HepG2 (cell line): ENCODE data around the gene HSPA1B. TPM values are rescaled to one million over a fixed set of nuclear protein-coding genes. Genes with fewer than 3 reads are reported as not detected.

Experiments used
- ATAC-seq: fragments of 200-7000 bp; cut with Tn5 transposase; 3 replicates; pipeline ENCODE4 v1.9.1; 2020; ENCODE audit warnings: mild to moderate bottlenecking, moderate library complexity
- BruUV-seq: library from RNA; stranded (reverse); fragments of 400-500 nt; replicated peaks from 2 replicates; lab custom pipeline; 2021; lab: Mats Ljungman, UMichigan
- CTCF ChIA-PET: fragments of 300-600 bp; formaldehyde crosslinking; extraction: SDS; loops from one replicate; lab custom pipeline; 2021; ENCODE audit warnings: low total read pairs, inconsistent platforms, low intra/inter-chr PET ratio; lab: Yijun Ruan, JAX
- POLR2A ChIA-PET: fragments of 350-600 bp; sonication (Branson Sonifier 250); formaldehyde crosslinking; loops from one replicate; lab custom pipeline; 2020; ENCODE audit warnings: antibody characterized with exemption, inconsistent platforms; lab: Yijun Ruan, JAX
- DNase-seq: peaks from one replicate; pipeline ENCODE4 v3.0.0-alpha.2; 2015; ENCODE audit warnings: low spot score
- FAIRE-seq: peaks from 3 replicates; lab custom pipeline; 2011; peaks lifted over from hg19 to GRCh38; lab: Jason Lieb, UNC
- H2AFZ ChIP-seq: one replicate; pipeline ENCODE4 v1.6.1; 2011; ENCODE audit warnings: low read length, inconsistent platforms
- H3K27ac ChIP-seq: fragments of 300-600 bp; 3 replicates; pipeline ENCODE4 v1.8.0; 2011; ENCODE audit warnings: mixed run types, mild to moderate bottlenecking, mixed read lengths, low read length, inconsistent platforms; ENCODE audit not compliant: insufficient read depth; ENCODE audit errors: extremely low read length
- H3K27me3 ChIP-seq, 2 experiments: fragments of 200-600 bp in 1 of 2; 2 replicates in 1 of 2; 3 replicates in 1 of 2; pipeline versions ENCODE4 v1.6.0 to v1.8.0; 2011; ENCODE audit warnings: low read length in 2 of 2, mild to moderate bottlenecking in 2 of 2, moderate library complexity in 2 of 2, inconsistent platforms in 1 of 2; ENCODE audit not compliant: insufficient read depth in 2 of 2, control insufficient read depth in 1 of 2
- H3K36me3 ChIP-seq, 2 experiments: fragments of 200-600 bp in 1 of 2; replicated peaks in 1 of 2; 2 replicates in 1 of 2; 3 replicates in 1 of 2; pipeline versions ENCODE4 v1.5.1 to v1.8.0; 2011; ENCODE audit warnings: low read length in 2 of 2, inconsistent platforms in 1 of 2; ENCODE audit not compliant: insufficient read depth in 2 of 2, control insufficient read depth in 1 of 2
- H3K4me1 ChIP-seq: 2 replicates; pipeline ENCODE4 v1.5.1; 2012; ENCODE audit warnings: low read length, inconsistent platforms; ENCODE audit not compliant: insufficient read depth
- H3K4me2 ChIP-seq: 2 replicates; pipeline ENCODE4 v1.6.0; 2011; ENCODE audit warnings: low read depth, low read length, inconsistent platforms
- H3K4me3 ChIP-seq, 3 experiments: fragments of 200-600 bp in 1 of 3; sonication (generic), shearing (Covaris generic) in 1 of 3; replicated peaks in 1 of 3; 2 replicates each; pipeline ENCODE4 v1.5.1; 2011 to 2016; ENCODE audit warnings: low read length in 3 of 3, inconsistent platforms in 2 of 3, low read depth in 2 of 3, mild to moderate bottlenecking in 2 of 3, control low read depth in 1 of 3, mixed read lengths in 1 of 3; ENCODE audit not compliant: insufficient read depth in 1 of 3
- H3K79me2 ChIP-seq: one replicate; pipeline ENCODE4 v1.6.1; 2011; ENCODE audit warnings: low read length, inconsistent platforms; ENCODE audit not compliant: insufficient read depth
- H3K9ac ChIP-seq: 2 replicates; pipeline ENCODE4 v1.6.0; 2011; ENCODE audit warnings: mild to moderate bottlenecking, low read depth, low read length, inconsistent platforms; ENCODE audit not compliant: insufficient read depth
- H3K9me3 ChIP-seq: 2 replicates; pipeline ENCODE4 v1.5.1; 2012; ENCODE audit warnings: mild to moderate bottlenecking, low read length
- H4K20me1 ChIP-seq: 2 replicates; pipeline ENCODE4 v1.6.0; 2011; ENCODE audit warnings: inconsistent platforms, mild to moderate bottlenecking, low read length, moderate library complexity; ENCODE audit not compliant: insufficient read depth
- ATF5 ChIP-seq: sonication (generic); formaldehyde crosslinking; IDR thresholded peaks from 2 replicates; pipeline ENCODE4 v1.4.0; 2020; ENCODE audit warnings: mild to moderate bottlenecking, low read depth, missing genetic modification reagents
- BORCS8-MEF2B ChIP-seq: sonication (generic); formaldehyde crosslinking; IDR thresholded peaks from 2 replicates; pipeline ENCODE4 v1.8.0; 2022; ENCODE audit warnings: mild to moderate bottlenecking, missing genetic modification reagents
- BRF2 ChIP-seq: sonication (generic); formaldehyde crosslinking; IDR thresholded peaks from 2 replicates; pipeline ENCODE4 v1.8.1; 2022; ENCODE audit warnings: mild to moderate bottlenecking, missing genetic modification reagents
- HNRNPH1 ChIP-seq: fragments of 200-400 bp; formaldehyde crosslinking; optimal IDR thresholded peaks from 2 replicates; pipeline ENCODE3; 2017; ENCODE audit warnings: mild to moderate bottlenecking, low read depth, low read length
- POGZ ChIP-seq: sonication (generic); formaldehyde crosslinking; IDR thresholded peaks from 2 replicates; pipeline ENCODE4 v1.4.0; 2020; ENCODE audit warnings: mild to moderate bottlenecking, missing genetic modification reagents
- RCOR2 ChIP-seq: IDR thresholded peaks from 2 replicates; pipeline ENCODE4 v1.6.1; 2016; ENCODE audit warnings: missing biosample characterization, missing genetic modification reagents
- TARDBP ChIP-seq: sonication (generic); formaldehyde crosslinking; IDR thresholded peaks from 2 replicates; pipeline ENCODE4 v1.8.0; 2022; ENCODE audit warnings: mild to moderate bottlenecking, missing genetic modification reagents
- TFDP1 ChIP-seq: IDR thresholded peaks from 2 replicates; pipeline ENCODE4 v1.6.1; 2016; ENCODE audit warnings: missing compliant biosample characterization, missing genetic modification reagents, borderline replicate concordance
- ZNF121 ChIP-seq: sonication (generic); formaldehyde crosslinking; IDR thresholded peaks from 2 replicates; pipeline ENCODE4 v1.5.0; 2020; ENCODE audit warnings: mild to moderate bottlenecking, missing genetic modification reagents
- ZNF329 ChIP-seq: sonication (generic); formaldehyde crosslinking; IDR thresholded peaks from 2 replicates; pipeline ENCODE4 v1.9.0; 2021; ENCODE audit warnings: low read depth, mild to moderate bottlenecking, missing genetic modification reagents
- ZNF350 ChIP-seq: sonication (generic); formaldehyde crosslinking; IDR thresholded peaks from 2 replicates; pipeline ENCODE4 v1.4.0; 2020; ENCODE audit warnings: mild to moderate bottlenecking, low read depth, missing genetic modification reagents, borderline replicate concordance
- ZNF563 ChIP-seq: sonication (generic); formaldehyde crosslinking; IDR thresholded peaks from 2 replicates; pipeline ENCODE4 v1.8.0; 2022; ENCODE audit warnings: mild to moderate bottlenecking, moderate library complexity, missing genetic modification reagents
- ZNF670 ChIP-seq: sonication (generic); formaldehyde crosslinking; IDR thresholded peaks from 2 replicates; pipeline ENCODE4 v1.8.0; 2022; ENCODE audit warnings: mild to moderate bottlenecking, missing genetic modification reagents, borderline replicate concordance
- ZSCAN21 ChIP-seq: sonication (generic); formaldehyde crosslinking; IDR thresholded peaks from 2 replicates; pipeline ENCODE4 v1.8.0; 2022; ENCODE audit warnings: mild to moderate bottlenecking, missing genetic modification reagents, moderate library complexity, borderline replicate concordance
- WGBS: methylation state at CpG from one replicate; pipeline ENCODE4 v1.1.6; 2017; ENCODE audit warnings: low lambda C conversion rate; 5-methylcytosine and 5-hydroxymethylcytosine counted together
- in situ Hi-C: cut with HindIII; loops from 2 replicates; pipeline ENCODE4 v1.10.0; 2017; ENCODE audit warnings: low pct_unique_long_range_greater_than_20kb; ENCODE audit not compliant: extremely low pct_ligation_motif_present
- intact Hi-C: fragments of 100-400 bp; cut with micrococcal nuclease; formaldehyde crosslinking; loops from one replicate; pipeline ENCODE4 v1.10.0; 2022; ENCODE audit not compliant: unreplicated experiment
- polyA plus RNA-seq, 8 experiments: library from polyadenylated mRNA; depleted of rRNA in 3 of 8; stranded (reverse) in 7 of 8; unstranded in 1 of 8; fragments of >200 nt; fragmentation: Illumina TruSeq in 4 of 8; extraction: Trizol in 4 of 8; gene quantifications; 2 replicates each; pipeline versions ENCODE4 v1.2.1 to v1.2.3, GENCODE V29; 2011 to 2016; ENCODE audit warnings: low read depth in 4 of 8, missing spikeins in 1 of 8, mixed read lengths in 1 of 8; ENCODE audit not compliant: insufficient read depth in 1 of 8
- total RNA-seq, 5 experiments: library from RNA; depleted of rRNA; stranded (reverse); fragments of >200 nt; fragmentation: Illumina TruSeq; extraction: Trizol; gene quantifications; 2 replicates each; pipeline ENCODE4 v1.2.3, GENCODE V29; 2016; ENCODE audit warnings: low read depth in 1 of 5

Gene HSPA1B
- total and polyA plus RNA-seq, 2 of the 13 experiments (the other 11 are each of a cell fraction or from before 2014, with no cell fraction given), result 26.0 to 186 TPM

- DNase-seq (no peak), FAIRE-seq (no peak), ATAC-seq (no peak)
- Histone ChIP-seq H2AFZ (no peak overlapping the region), H3K79me2 (no peaks in the 10 kb centered on the region), H3K4me3 (no peak overlapping the region), H3K4me1 (peaks cover 46% of the 10 kb centered on the region), H4K20me1 (no peaks in the 10 kb centered on the region), H3K9me3 (no peaks in the 10 kb centered on the region), H3K27ac (no peak overlapping the region), H3K9ac (no peak overlapping the region), H3K27me3 (no peaks in the 10 kb centered on the region), H3K36me3 (peaks cover 10 to 19% of the 10 kb centered on the region in 2 experiments; a peak in 4 of 5 replicates), H3K4me2 (no peak overlapping the region)
- intact Hi-C loops (no loop called here), in situ Hi-C loops (no loop called here)
- no TSS peak for BruUV-seq
- ChIA-PET POLR2A (interaction anchor here (1.1 to 7.2 kb wide), 2 partner anchors 12 to 20 kb away, joined by 4 to 103 read pairs; partner anchors contain the start of gene NEU1), CTCF (no interaction called here)
- TF ChIP-seq BORCS8-MEF2B (CRISPR knock-in tag) (no peak), ZNF121 (CRISPR knock-in tag) (peak; percentile 70; the same call in 1 of the 2 replicates)
- 80% methylated on average over 7 of the region's 7 CpGs for WGBS
Observed at GRCh38 chr6:31876357-31876756, 48.8 kb downstream of the HSPA1B start.

GRCh38 chr6:31877125-31877650 lies 49.6 kb downstream of the HSPA1B start:
- no peak for DNase-seq
- no peaks in the 10 kb centered on the region for H4K20me1 ChIP-seq
- peaks cover 13 to 24% of the 10 kb centered on the region in 2 experiments for H3K36me3 ChIP-seq
- peaks cover 41% of the 10 kb centered on the region for H3K4me1 ChIP-seq
- FAIRE-seq, result no peak
- no peaks in the 10 kb centered on the region for H3K27me3 ChIP-seq
- ATAC-seq, result peak; percentile 12; the same call in 2 of the 3 replicates
- POLR2A ChIA-PET, result interaction anchor here (1.1 to 7.2 kb wide), 3 partner anchors 9 to 20 kb away, joined by 3 to 103 read pairs (median 4); partner anchors contain the start of gene NEU1
- peak overlapping the region; percentile 65; the same call in 1 of the 2 replicates for H3K9ac ChIP-seq
- in situ Hi-C loops (no loop called here), intact Hi-C loops (loop anchor here (1.0 kb wide), 1 partner anchor 12 kb away; no protein-coding TSS in a partner anchor)
- WGBS, result 26% methylated on average over 2 of the region's 3 CpGs
- H2AFZ ChIP-seq, result peak overlapping the region; percentile 8
- H3K27ac ChIP-seq, result no peak overlapping the region
- CTCF ChIA-PET, result no interaction called here
- no peaks in the 10 kb centered on the region for H3K9me3 ChIP-seq
- no TSS peak for BruUV-seq
- peak overlapping the region; percentile 92 for H3K4me2 ChIP-seq
- no peaks in the 10 kb centered on the region for H3K79me2 ChIP-seq
- peak overlapping the region in 2 of 3 experiments; percentile 42 to 72; a peak in 5 of 6 replicates for H3K4me3 ChIP-seq
- TF ChIP-seq TFDP1 (CRISPR knock-in tag) (0 out of 2 replicates have a peak, but pooled peaks have one; percentile 10), ZNF350 (0 out of 2 replicates have a peak, but pooled peaks have one; percentile 38), BRF2 (CRISPR knock-in tag) (no peak), RCOR2 (CRISPR knock-in tag) (no peak), ATF5 (CRISPR knock-in tag) (no peak), ZSCAN21 (CRISPR knock-in tag) (peak; percentile 3; the same call in 1 of the 2 replicates), ZNF670 (CRISPR knock-in tag) (no peak), POGZ (CRISPR knock-in tag) (0 out of 2 replicates have a peak, but pooled peaks have one; percentile 17), TARDBP (0 out of 2 replicates have a peak, but pooled peaks have one; percentile 37), HNRNPH1 (no peak), ZNF563 (0 out of 2 replicates have a peak, but pooled peaks have one; percentile 52), ZNF329 (CRISPR knock-in tag) (peak; percentile 78; the same call in 1 of the 2 replicates)
